Activated CD8-positive, alpha-beta T cell treated with anti-CD3 and anti-CD28 coated beads for 36 hours (primary cell): ENCODE data around the gene ULBP2. TPM values are rescaled to one million over a fixed set of nuclear protein-coding genes. Genes with fewer than 3 reads are reported as not detected.
"Not testable (repeated sequence)": the region's sequence is repeated elsewhere in the genome, so short reads cannot be mapped to it uniquely, and the experiment has no call there.

Experiments used
- ATAC-seq: fragments of 200-7000 bp; cut with Tn5 transposase; one replicate; pipeline ENCODE4 v1.10.0; 2021; ENCODE audit warnings: mild to moderate bottlenecking, moderate library complexity
- CTCF ChIA-PET: fragments of 350-600 bp; sonication (Branson Sonifier 250); formaldehyde crosslinking; loops from one replicate; lab custom pipeline; 2021; ENCODE audit warnings: antibody characterized with exemption; lab: Charles Lee
- POLR2A ChIA-PET: fragments of 350-600 bp; sonication (Branson Sonifier 250); formaldehyde crosslinking; loops from one replicate; lab custom pipeline; 2021; ENCODE audit warnings: antibody characterized with exemption; lab: Charles Lee
- DNase-seq: peaks from one replicate; pipeline ENCODE4 v3.0.0-alpha.2; 2020
- H3K27ac Mint-ChIP-seq: one replicate; pipeline ENCODE4 v1.8.0; 2021; ENCODE audit warnings: mild to moderate bottlenecking, mixed read lengths
- H3K27me3 Mint-ChIP-seq: one replicate; pipeline ENCODE4 v1.8.0; 2021; ENCODE audit warnings: mixed read lengths
- H3K36me3 Mint-ChIP-seq: one replicate; pipeline ENCODE4 v1.8.0; 2021; ENCODE audit warnings: low read depth, mixed read lengths
- H3K4me1 Mint-ChIP-seq: one replicate; pipeline ENCODE4 v1.8.0; 2021; ENCODE audit warnings: low read depth, mixed read lengths
- H3K4me3 Mint-ChIP-seq: one replicate; pipeline ENCODE4 v1.8.0; 2021; ENCODE audit warnings: mild to moderate bottlenecking, moderate library complexity, mixed read lengths
- H3K9me3 Mint-ChIP-seq: one replicate; pipeline ENCODE4 v1.8.0; 2021; ENCODE audit warnings: mixed read lengths
- CTCF ChIP-seq: fragments of 200-600 bp; IDR thresholded peaks from one replicate; pipeline ENCODE4 v1.8.0; 2022; ENCODE audit warnings: antibody characterized with exemption, mild to moderate bottlenecking
- intact Hi-C: fragments of 100-400 bp; cut with micrococcal nuclease; formaldehyde crosslinking; loops from one replicate; pipeline ENCODE4 v1.10.0; 2022
- total RNA-seq, 2 experiments: library from RNA; stranded (reverse); gene quantifications; one replicate each; pipeline ENCODE4 v1.2.3, GENCODE V29; 2021

Gene ULBP2
- total RNA-seq, 2 experiments from 2014 or later = 0.38 to 0.67 TPM

- POLR2A ChIA-PET = interaction anchor here (0.7 to 1.6 kb wide), 3 partner anchors 9 to 50 kb away, joined by 3 to 4 read pairs (median 3); no protein-coding TSS in a partner anchor
- Mint-ChIP-seq H3K36me3 (peaks cover 4% of the 10 kb centered on the region), H3K27me3 (peaks cover 77% of the 10 kb centered on the region), H3K27ac (no peak overlapping the region), H3K4me3 (peak overlapping the region; percentile 67), H3K4me1 (peaks cover 24% of the 10 kb centered on the region), H3K9me3 (peaks cover 8% of the 10 kb centered on the region)
- no peak for TF ChIP-seq CTCF
- intact Hi-C loops = no loop called here
- ATAC-seq (peak; percentile 52), DNase-seq (peak; percentile 49)
- CTCF ChIA-PET = interaction anchor here (1.0 to 1.3 kb wide), 2 partner anchors 16 to 26 kb away, joined by 4 to 7 read pairs; no protein-coding TSS in a partner anchor
Measured at GRCh38 chr6:149990661-149991471, 49.1 kb downstream of the ULBP2 start.

- Mint-ChIP-seq H3K4me3 (peak overlapping the region; percentile 67), H3K27me3 (peaks cover 76% of the 10 kb centered on the region), H3K4me1 (peaks cover 24% of the 10 kb centered on the region)
- POLR2A ChIA-PET = interaction anchor here (0.7 to 1.2 kb wide), 2 partner anchors 8 to 9 kb away, joined by 3 read pairs; no protein-coding TSS in a partner anchor
- H3K36me3 Mint-ChIP-seq, intact Hi-C loops, H3K27ac Mint-ChIP-seq, H3K9me3 Mint-ChIP-seq: not testable (repeated sequence)
- peak; percentile 83 for ATAC-seq
- peak; percentile 28 for DNase-seq
- CTCF ChIA-PET = interaction anchor here (1.0 to 1.3 kb wide), 2 partner anchors 16 to 25 kb away, joined by 4 to 7 read pairs; no protein-coding TSS in a partner anchor
Measured at GRCh38 chr6:149991472-149991795, 49.6 kb downstream of the ULBP2 start.

GRCh38 chr6:149991838-149992237 lies 50.0 kb downstream of the ULBP2 start:
- intact Hi-C loops = no loop called here
- TF ChIP-seq CTCF = no peak
- CTCF ChIA-PET = interaction anchor here (1.0 to 1.3 kb wide), 2 partner anchors 15 to 25 kb away, joined by 4 to 7 read pairs; no protein-coding TSS in a partner anchor
- ATAC-seq (no peak), DNase-seq (no peak)
- Mint-ChIP-seq H3K36me3 (peaks cover 4% of the 10 kb centered on the region), H3K9me3 (peaks cover 8% of the 10 kb centered on the region), H3K27me3 (peaks cover 76% of the 10 kb centered on the region), H3K4me1 (peaks cover 24% of the 10 kb centered on the region), H3K4me3 (no peak overlapping the region), H3K27ac (no peak overlapping the region)
- POLR2A ChIA-PET = no interaction called here

- no peaks in the 10 kb centered on the region for H3K36me3 Mint-ChIP-seq
- no peak for ATAC-seq
- no peak overlapping the region for H3K4me3 Mint-ChIP-seq
- CTCF ChIA-PET = no interaction called here
- no peak overlapping the region for H3K27ac Mint-ChIP-seq
- no peaks in the 10 kb centered on the region for H3K9me3 Mint-ChIP-seq
- intact Hi-C loops = no loop called here
- TF ChIP-seq CTCF = no peak
- H3K4me1 Mint-ChIP-seq = peaks cover 13% of the 10 kb centered on the region
- peaks cover 68% of the 10 kb centered on the region for H3K27me3 Mint-ChIP-seq
- POLR2A ChIA-PET = no interaction called here
- no peak for DNase-seq
Measured at GRCh38 chr6:149995235-149995750, 53.5 kb downstream of the ULBP2 start.

GRCh38 chr6:149995971-149996370 lies 54.2 kb downstream of the ULBP2 start:
- intact Hi-C loops = no loop called here
- Mint-ChIP-seq H3K4me3 (no peak overlapping the region), H3K27ac (no peak overlapping the region), H3K9me3 (no peaks in the 10 kb centered on the region), H3K4me1 (peaks cover 16% of the 10 kb centered on the region), H3K36me3 (no peaks in the 10 kb centered on the region), H3K27me3 (peaks cover 63% of the 10 kb centered on the region)
- DNase-seq = no peak
- ChIA-PET POLR2A (no interaction called here), CTCF (no interaction called here)
- no peak for TF ChIP-seq CTCF
- no peak for ATAC-seq

Other genes with a start within 250 kb of the ULBP2 start
- 10 to 100 TPM; 21.1 to 21.2 TPM for gene LATS1, start 223.9 kb upstream of the ULBP2 start, total RNA-seq
- 10 to 100 TPM; 75.7 to 75.8 TPM for gene NUP43, start 195.5 kb upstream of the ULBP2 start, total RNA-seq
- 100 to 1,000 TPM in 1 of 2 experiments, 10 to 100 TPM in 1; 97.3 to 102 TPM for gene PCMT1, start 192.3 kb upstream of the ULBP2 start, total RNA-seq
- gene LRP11, start 77.7 kb upstream of the ULBP2 start, total RNA-seq = 1 to 10 TPM; 1.9 TPM
- not detected for gene RAET1E, start 43.9 kb upstream of the ULBP2 start, total RNA-seq
- not detected for gene RAET1G, start 18.9 kb upstream of the ULBP2 start, total RNA-seq
- gene ULBP1, start 21.9 kb downstream of the ULBP2 start, total RNA-seq = 1 to 10 TPM; 2.5 to 2.7 TPM
- gene RAET1L, start 83.5 kb downstream of the ULBP2 start, total RNA-seq = not detected
- gene ULBP3, start 127.1 kb downstream of the ULBP2 start, total RNA-seq = under 1 TPM; 0.47 to 0.77 TPM
- under 1 TPM; 0.65 to 0.86 TPM for gene PPP1R14C, start 201.0 kb downstream of the ULBP2 start, total RNA-seq